IMR-90 (cell line): ENCODE measurements around the gene CGREF1. TPM values are rescaled to one million over a fixed set of nuclear protein-coding genes. Genes with fewer than 3 reads are reported as not detected.

Source experiments
- ATAC-seq: fragments of 200-7000 bp; cut with Tn5 transposase; 2 replicates; pipeline ENCODE4 v1.9.1; 2020; ENCODE audit warnings: low read depth, mild to moderate bottlenecking, moderate library complexity
- BruUV-seq: library from RNA; stranded (reverse); fragments of 400-500 nt; replicated peaks from 2 replicates; lab custom pipeline; 2021; lab: Mats Ljungman, UMichigan
- CTCF ChIA-PET: fragments of 300-600 bp; formaldehyde crosslinking; extraction: SDS; loops from one replicate; lab custom pipeline; 2021; ENCODE audit warnings: antibody characterized with exemption; lab: Yijun Ruan, JAX
- POLR2A ChIA-PET: fragments of 300-600 bp; sonication (Branson Sonifier 250); formaldehyde crosslinking; loops from one replicate; lab custom pipeline; 2022; ENCODE audit warnings: antibody characterized with exemption; ENCODE audit not compliant: unreplicated experiment; lab: Charles Lee
- DNase-seq: peaks from one replicate; pipeline ENCODE4 v3.0.0; 2013
- H2AFZ ChIP-seq: replicated peaks from 2 replicates; pipeline ENCODE3; 2013; ENCODE audit warnings: low read length, mild to moderate bottlenecking; ENCODE audit not compliant: poor library complexity
- H2AK5ac ChIP-seq: 2 replicates; pipeline ENCODE4 v1.6.1; 2013; ENCODE audit warnings: low read depth, low read length, inconsistent platforms
- H2AK9ac ChIP-seq: replicated peaks from 2 replicates; pipeline ENCODE3; 2013; ENCODE audit warnings: mild to moderate bottlenecking, low read depth, low read length, moderate library complexity; ENCODE audit not compliant: poor library complexity
- H2BK120ac ChIP-seq: 2 replicates; pipeline ENCODE4 v1.6.1; 2013; ENCODE audit warnings: low read depth, low read length, inconsistent platforms
- H2BK15ac ChIP-seq: 3 replicates; pipeline ENCODE4 v1.6.1; 2013; ENCODE audit warnings: low read depth, low read length, inconsistent platforms
- H2BK20ac ChIP-seq: 2 replicates; pipeline ENCODE4 v1.6.1; 2013; ENCODE audit warnings: low read depth, mild to moderate bottlenecking, inconsistent platforms, low read length, moderate library complexity
- H2BK5ac ChIP-seq: 2 replicates; pipeline ENCODE4 v1.6.1; 2013; ENCODE audit warnings: mild to moderate bottlenecking, low read depth, low read length, inconsistent platforms; ENCODE audit not compliant: poor library complexity, severe bottlenecking
- H3K14ac ChIP-seq: replicated peaks from 2 replicates; pipeline ENCODE4 v1.6.1; 2013; ENCODE audit warnings: low read depth, low read length, inconsistent platforms
- H3K18ac ChIP-seq: 2 replicates; pipeline ENCODE4 v1.6.1; 2013; ENCODE audit warnings: low read depth, low read length, control low read depth
- H3K23ac ChIP-seq: 2 replicates; pipeline ENCODE4 v1.6.1; 2013; ENCODE audit warnings: low read depth, low read length, inconsistent platforms
- H3K27ac ChIP-seq: 2 replicates; pipeline ENCODE4 v1.5.1; 2013; ENCODE audit warnings: mild to moderate bottlenecking, control low read depth, low read length; ENCODE audit not compliant: insufficient read depth
- H3K27me3 ChIP-seq: 2 replicates; pipeline ENCODE4 v1.6.1; 2013; ENCODE audit warnings: low read length; ENCODE audit not compliant: control insufficient read depth, insufficient read depth
- H3K36me3 ChIP-seq: 2 replicates; pipeline ENCODE4 v1.6.1; 2013; ENCODE audit warnings: low read length, mixed read lengths; ENCODE audit not compliant: control insufficient read depth, insufficient read depth
- H3K4ac ChIP-seq: 2 replicates; pipeline ENCODE4 v1.6.1; 2013; ENCODE audit warnings: low read depth, low read length, inconsistent platforms
- H3K4me1 ChIP-seq: 2 replicates; pipeline ENCODE4 v1.6.1; 2013; ENCODE audit warnings: low read length, mixed read lengths; ENCODE audit not compliant: control insufficient read depth, insufficient read depth
- H3K4me2 ChIP-seq: 2 replicates; pipeline ENCODE4 v1.6.1; 2013; ENCODE audit warnings: low read depth, mild to moderate bottlenecking, control low read depth, low read length, moderate library complexity
- H3K4me3 ChIP-seq: 2 replicates; pipeline ENCODE4 v1.5.1; 2013; ENCODE audit warnings: low read depth, mild to moderate bottlenecking, control low read depth, low read length, moderate library complexity; ENCODE audit not compliant: insufficient read depth
- H3K56ac ChIP-seq: 2 replicates; pipeline ENCODE4 v1.6.1; 2013; ENCODE audit warnings: low read length, inconsistent platforms; ENCODE audit not compliant: insufficient read depth; ENCODE audit errors: extremely low read depth
- H3K79me1 ChIP-seq, 2 experiments: 2 replicates each; pipeline ENCODE4 v1.6.1; 2013; ENCODE audit warnings: low read length in 2 of 2, inconsistent platforms in 1 of 2, low read depth in 1 of 2
- H3K9ac ChIP-seq: 2 replicates; pipeline ENCODE4 v1.6.1; 2013; ENCODE audit warnings: low read depth, low read length, control low read depth
- H3K9me1 ChIP-seq: 2 replicates; pipeline ENCODE4 v1.6.1; 2013; ENCODE audit warnings: low read length, inconsistent platforms; ENCODE audit not compliant: insufficient read depth
- H3K9me3 ChIP-seq: 2 replicates; pipeline ENCODE4 v1.6.1; 2013; ENCODE audit warnings: low read length; ENCODE audit not compliant: control insufficient read depth, insufficient read depth
- H4K20me1 ChIP-seq: 2 replicates; pipeline ENCODE4 v1.6.1; 2013; ENCODE audit warnings: low read length, inconsistent platforms; ENCODE audit not compliant: insufficient read depth
- H4K5ac ChIP-seq: 2 replicates; pipeline ENCODE4 v1.6.1; 2013; ENCODE audit warnings: mild to moderate bottlenecking, low read depth, low read length, control low read depth
- H4K8ac ChIP-seq, 2 experiments: 2 replicates each; pipeline ENCODE4 v1.6.1; 2013; ENCODE audit warnings: low read depth in 2 of 2, low read length in 2 of 2, control low read depth in 1 of 2, inconsistent platforms in 1 of 2
- H4K91ac ChIP-seq: 2 replicates; pipeline ENCODE4 v1.6.1; 2013; ENCODE audit warnings: low read depth, low read length, inconsistent platforms; ENCODE audit not compliant: insufficient read depth
- FOS ChIP-seq: fragments of 150-350 bp; IDR thresholded peaks from 2 replicates; pipeline ENCODE4 v1.6.1; 2016; ENCODE audit warnings: low read depth, low read length
- MAFK ChIP-seq: IDR thresholded peaks from 2 replicates; pipeline ENCODE4 v1.6.1; 2012; ENCODE audit warnings: low read depth, low read length, improper control_type of control experiment
- SMC3 ChIP-seq: fragments of 150-350 bp; IDR thresholded peaks from 2 replicates; pipeline ENCODE4 v1.6.1; 2016; ENCODE audit warnings: low read depth, mild to moderate bottlenecking, antibody characterized with exemption, low read length, moderate library complexity
- WGBS, 2 experiments: methylation state at CpG; one replicate each; pipeline versions ENCODE4 v1.1.5 to v1.1.7; 2013; ENCODE audit warnings: missing lambda C conversion rate in 2 of 2; ENCODE audit not compliant: insufficient read length in 1 of 2; ENCODE audit errors: extremely low coverage in 2 of 2; 5-methylcytosine and 5-hydroxymethylcytosine counted together
- dilution Hi-C: fragments of 300-500 bp; cut with HindIII; formaldehyde crosslinking; loops from one replicate; pipeline ENCODE4 v1.14.3; 2018; ENCODE audit warnings: low sequenced_read_pairs; ENCODE audit not compliant: unreplicated experiment
- in situ Hi-C: fragments of 300-500 bp; cut with MboI; formaldehyde crosslinking; loops from 3 replicates; pipeline ENCODE4 v1.14.3; 2019; ENCODE audit warnings: low sequenced_read_pairs, inconsistent platforms, mixed read lengths
- intact Hi-C: fragments of 100-400 bp; cut with micrococcal nuclease; formaldehyde crosslinking; loops from 2 replicates; pipeline ENCODE4 v1.10.0; 2022
- polyA plus RNA-seq, 3 experiments: library from polyadenylated mRNA; depleted of rRNA; stranded (reverse); fragments of >200 nt; gene quantifications; 2 replicates each; pipeline ENCODE4 v1.2.3, GENCODE V29; 2012; ENCODE audit warnings: low replicate concordance in 1 of 3
- total RNA-seq: library from RNA; depleted of rRNA; stranded (reverse); fragments of >200 nt; gene quantifications from 2 replicates; pipeline ENCODE4 v1.2.3, GENCODE V29; 2012

Gene CGREF1
- total and polyA plus RNA-seq, 2 of the 4 experiments (the other 2 are of a cell fraction): 0.54 to 1.3 TPM

DNA sequence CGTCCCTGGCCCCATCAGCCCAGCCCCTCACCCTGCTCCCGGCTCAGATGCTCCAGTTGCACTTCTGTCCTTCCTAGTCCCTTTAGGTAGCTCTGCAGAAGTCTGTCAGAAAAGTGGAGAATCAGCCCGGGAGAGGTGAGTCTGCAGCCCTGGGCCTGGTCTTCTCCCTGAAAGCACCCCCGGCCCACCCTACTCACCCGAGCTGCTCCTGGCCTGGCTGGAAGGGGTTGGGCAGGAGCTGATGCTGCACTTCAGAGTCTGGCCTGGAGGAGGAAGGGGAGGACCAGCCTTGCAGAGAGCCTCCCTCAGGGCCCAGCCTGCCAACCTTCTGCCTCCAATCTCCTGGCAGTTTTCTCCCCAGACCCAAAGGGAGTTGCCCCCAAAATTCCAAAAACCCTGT, 16.6 kb downstream of the CGREF1 start:
- no peaks in the 10 kb centered on the region for H3K36me3 ChIP-seq
- no peak overlapping the region for H3K18ac ChIP-seq
- no peak overlapping the region for H2BK5ac ChIP-seq
- no peak overlapping the region for H2AK5ac ChIP-seq
- H2BK20ac ChIP-seq: no peak overlapping the region
- no peak overlapping the region for H2AK9ac ChIP-seq
- H3K9me1 ChIP-seq: no peaks in the 10 kb centered on the region
- no peak for DNase-seq
- H3K56ac ChIP-seq: no peak overlapping the region
- no peak overlapping the region for H3K14ac ChIP-seq
- no peak overlapping the region for H3K23ac ChIP-seq
- no peak overlapping the region for H2AFZ ChIP-seq
- no peaks in the 10 kb centered on the region for H3K4me1 ChIP-seq
- no peak overlapping the region for H4K91ac ChIP-seq
- ChIA-PET POLR2A (no interaction called here), CTCF (interaction anchor here (0.9 kb wide), 1 partner anchor 90 kb away, joined by 4 read pairs; no protein-coding TSS in a partner anchor)
- H3K27me3 ChIP-seq: peaks cover 38% of the 10 kb centered on the region
- 67% methylated on average over 1 of the region's 5 CpGs; no CpG with 5 or more reads in 1 of the 2 experiments for WGBS, 2 experiments
- ATAC-seq: no peak
- H3K4me3 ChIP-seq: no peak overlapping the region
- dilution Hi-C loops: no loop called here
- no peak overlapping the region for H4K5ac ChIP-seq
- in situ Hi-C loops: loop anchor here (5.0 kb wide), 1 partner anchor 95 kb away; no protein-coding TSS in a partner anchor
- H3K9ac ChIP-seq: no peak overlapping the region
- H4K8ac ChIP-seq: no peak overlapping the region
- H3K9me3 ChIP-seq: no peaks in the 10 kb centered on the region
- no peak overlapping the region for H2BK15ac ChIP-seq
- no peak overlapping the region for H3K27ac ChIP-seq
- intact Hi-C loops: no loop called here
- TF ChIP-seq SMC3 (no peak), FOS (no peak), MAFK (no peak)
- H4K20me1 ChIP-seq: no peaks in the 10 kb centered on the region
- no peaks in the 10 kb centered on the region for H3K79me1 ChIP-seq
- no peak overlapping the region for H3K4me2 ChIP-seq
- no peak overlapping the region for H3K4ac ChIP-seq
- no peak overlapping the region for H2BK120ac ChIP-seq
- BruUV-seq: no TSS peak
